CD14-positive monocyte (primary cell): Measurements from ENCODE around the gene PAPPA. TPM values are rescaled to one million over a fixed set of nuclear protein-coding genes. Genes with fewer than 3 reads are reported as not detected.

Experiments
- DNase-seq, 3 donors: peaks; one replicate each; pipeline ENCODE4 v3.0.0-alpha.2; 2011 to 2022
- H2AFZ ChIP-seq: 2 replicates; pipeline ENCODE4 v1.6.0; 2012; ENCODE audit warnings: mild to moderate bottlenecking, low read depth, low read length, inconsistent platforms; ENCODE audit not compliant: insufficient read depth, poor library complexity, severe bottlenecking
- H3K27ac ChIP-seq, 2 donors: 1 replicate in 1 of 2; 2 replicates in 1 of 2; pipeline ENCODE4 v1.5.1; 2012 to 2013; ENCODE audit warnings: low read length in 2 of 2, control low read depth in 1 of 2, inconsistent platforms in 1 of 2, low read depth in 1 of 2, mild to moderate bottlenecking in 1 of 2
- H3K27me3 ChIP-seq, 2 donors: one replicate each; pipeline versions ENCODE4 v1.6.0 to v1.6.1; 2011 to 2013; ENCODE audit warnings: low read length in 2 of 2; ENCODE audit not compliant: control insufficient read depth in 2 of 2, insufficient read depth in 2 of 2
- H3K36me3 ChIP-seq, 2 donors: replicated peaks in 1 of 2; 1 replicate in 1 of 2; 2 replicates in 1 of 2; pipeline versions ENCODE4 v1.5.1 to v1.6.1; 2012 to 2013; ENCODE audit warnings: low read length in 2 of 2, control low read depth in 1 of 2, inconsistent platforms in 1 of 2, mild to moderate bottlenecking in 1 of 2; ENCODE audit not compliant: insufficient read depth in 2 of 2, control insufficient read depth in 1 of 2
- H3K4me1 ChIP-seq, 2 donors: 1 replicate in 1 of 2; 2 replicates in 1 of 2; pipeline versions ENCODE4 v1.5.1 to v1.6.1; 2012 to 2013; ENCODE audit warnings: low read length in 2 of 2, control low read depth in 1 of 2, inconsistent platforms in 1 of 2, mild to moderate bottlenecking in 1 of 2, moderate library complexity in 1 of 2; ENCODE audit not compliant: insufficient read depth in 2 of 2, control insufficient read depth in 1 of 2
- H3K4me2 ChIP-seq: replicated peaks from 2 replicates; pipeline ENCODE3; 2012; ENCODE audit warnings: low read length, moderate library complexity, mild to moderate bottlenecking; ENCODE audit not compliant: poor library complexity, severe bottlenecking; ENCODE audit errors: extremely low read depth
- H3K4me3 ChIP-seq, 3 experiments: fragments of 200-600 bp in 1 of 3; sonication (generic) in 1 of 3; replicated peaks in 1 of 3; 1 replicate in 2 of 3; 2 replicates in 1 of 3; pipeline ENCODE4 v1.5.1; 2011 to 2013; ENCODE audit warnings: low read length in 3 of 3, mild to moderate bottlenecking in 3 of 3, control low read depth in 2 of 3, low read depth in 2 of 3, inconsistent platforms in 1 of 3, moderate library complexity in 1 of 3
- H3K79me2 ChIP-seq: 2 replicates; pipeline ENCODE4 v1.6.0; 2012; ENCODE audit warnings: mild to moderate bottlenecking, control low read depth, inconsistent platforms, low read length, moderate library complexity; ENCODE audit not compliant: insufficient read depth
- H3K9ac ChIP-seq: 2 replicates; pipeline ENCODE4 v1.6.0; 2017; ENCODE audit warnings: low read length, mild to moderate bottlenecking; ENCODE audit not compliant: insufficient read depth, poor library complexity, severe bottlenecking
- H3K9me3 ChIP-seq, 2 donors: replicated peaks in 1 of 2; 1 replicate in 1 of 2; 2 replicates in 1 of 2; pipeline versions ENCODE4 v1.5.1 to v1.6.1; 2012 to 2013; ENCODE audit warnings: low read length in 2 of 2, control low read depth in 1 of 2; ENCODE audit not compliant: control insufficient read depth in 1 of 2, insufficient read depth in 1 of 2
- H4K20me1 ChIP-seq: 2 replicates; pipeline ENCODE4 v1.6.0; 2012; ENCODE audit warnings: mild to moderate bottlenecking, low read length, control low read depth, moderate library complexity; ENCODE audit not compliant: insufficient read depth
- H3K27ac Mint-ChIP-seq, 7 donors: one replicate each; pipeline ENCODE4 v1.8.0; 2020; ENCODE audit warnings: mild to moderate bottlenecking in 7 of 7, mixed read lengths in 7 of 7, moderate library complexity in 6 of 7, inconsistent platforms in 2 of 7
- H3K27me3 Mint-ChIP-seq, 3 donors: one replicate each; pipeline ENCODE4 v1.8.0; 2021 to 2022; ENCODE audit warnings: low read depth in 3 of 3, mild to moderate bottlenecking in 3 of 3, mixed read lengths in 3 of 3, moderate library complexity in 3 of 3, inconsistent platforms in 1 of 3
- H3K36me3 Mint-ChIP-seq, 2 donors: one replicate each; pipeline ENCODE4 v1.8.0; 2020; ENCODE audit warnings: mixed read lengths in 2 of 2, inconsistent platforms in 1 of 2, mild to moderate bottlenecking in 1 of 2
- H3K4me1 Mint-ChIP-seq: one replicate; pipeline ENCODE4 v1.8.0; 2020; ENCODE audit warnings: mild to moderate bottlenecking, mixed read lengths
- H3K4me3 Mint-ChIP-seq, 2 donors: one replicate each; pipeline ENCODE4 v1.8.0; 2020; ENCODE audit warnings: mild to moderate bottlenecking in 2 of 2, mixed read lengths in 2 of 2, moderate library complexity in 1 of 2
- H3K9me3 Mint-ChIP-seq, 7 donors: one replicate each; pipeline ENCODE4 v1.8.0; 2020 to 2022; ENCODE audit warnings: mixed read lengths in 7 of 7, mild to moderate bottlenecking in 6 of 7, moderate library complexity in 6 of 7, inconsistent platforms in 2 of 7
- CTCF ChIP-seq: fragments of 200-600 bp; IDR thresholded peaks from one replicate; pipeline ENCODE4 v1.8.0; 2022; ENCODE audit warnings: antibody characterized with exemption, mild to moderate bottlenecking
- WGBS: methylation state at CpG from one replicate; pipeline ENCODE4 v1.1.5; 2013; ENCODE audit warnings: missing lambda C conversion rate; ENCODE audit not compliant: insufficient coverage; 5-methylcytosine and 5-hydroxymethylcytosine counted together
- intact Hi-C, 2 donors: fragments of 100-400 bp; cut with micrococcal nuclease; formaldehyde crosslinking; loops; one replicate each; pipeline versions ENCODE4 v1.15.0 to v1.15.1; 2023
- polyA plus RNA-seq, 3 donors: library from polyadenylated mRNA; depleted of rRNA in 1 of 3; unstranded in 2 of 3; stranded (reverse) in 1 of 3; fragments of 300-500 nt in 2 of 3; fragments of >200 nt in 1 of 3; fragmentation: Illumina TruSeq in 2 of 3; gene quantifications; 1 replicate in 2 of 3; 2 replicates in 1 of 3; pipeline ENCODE4 v1.2.3, GENCODE V29; 2012 to 2021

PAPPA gene
- polyA plus RNA-seq, 3 donors, result not detected

GRCh38 chr9:116149844-116150243 lies 3.7 kb upstream of the PAPPA start:
- Histone ChIP-seq H3K4me3 (no peak overlapping the region), H3K9ac (no peak overlapping the region), H3K79me2 (no peaks in the 10 kb centered on the region), H3K27ac (no peak overlapping the region), H2AFZ (no peak overlapping the region), H3K27me3 (peaks cover 42 to 45% of the 10 kb centered on the region in 2 donors), H4K20me1 (no peaks in the 10 kb centered on the region), H3K9me3 (peaks cover 0 to 9% of the 10 kb centered on the region in 2 donors), H3K36me3 (no peaks in the 10 kb centered on the region), H3K4me1 (no peaks in the 10 kb centered on the region), H3K4me2 (no peak overlapping the region)
- peak; percentile 10 for TF ChIP-seq CTCF
- intact Hi-C loops, result no loop called here
- Mint-ChIP-seq H3K9me3 (peaks cover 0 to 6% (median 0%) of the 10 kb centered on the region in 7 donors), H3K4me3 (no peak overlapping the region), H3K4me1 (no peaks in the 10 kb centered on the region), H3K27ac (no peak overlapping the region), H3K27me3 (peaks cover 43 to 47% (median 45%) of the 10 kb centered on the region in 3 donors), H3K36me3 (no peaks in the 10 kb centered on the region)
- DNase-seq, result no peak
- 25% methylated on average over 1 of the region's 4 CpGs for WGBS

- no peak overlapping the region for H3K27ac ChIP-seq
- no peak overlapping the region for H3K9ac ChIP-seq
- WGBS, result 59% methylated on average over 3 of the region's 4 CpGs
- Mint-ChIP-seq H3K4me1 (no peaks in the 10 kb centered on the region), H3K27ac (no peak overlapping the region), H3K27me3 (peaks cover 54 to 59% (median 57%) of the 10 kb centered on the region in 3 donors), H3K36me3 (peaks cover 0 to 3% of the 10 kb centered on the region in 2 donors), H3K9me3 (peaks cover 0 to 11% (median 5%) of the 10 kb centered on the region in 7 donors), H3K4me3 (no peak overlapping the region)
- H4K20me1 ChIP-seq, result no peaks in the 10 kb centered on the region
- no peak overlapping the region for H3K4me2 ChIP-seq
- intact Hi-C loops, result no loop called here
- no peak overlapping the region for H2AFZ ChIP-seq
- H3K27me3 ChIP-seq, result peaks cover 54 to 58% of the 10 kb centered on the region in 2 donors
- no peak for DNase-seq
- no peaks in the 10 kb centered on the region for H3K79me2 ChIP-seq
- H3K36me3 ChIP-seq, result no peaks in the 10 kb centered on the region
- H3K9me3 ChIP-seq, result peaks cover 0 to 14% of the 10 kb centered on the region in 2 donors
- no peak overlapping the region for H3K4me3 ChIP-seq
- no peaks in the 10 kb centered on the region for H3K4me1 ChIP-seq
- TF ChIP-seq CTCF, result no peak
Observed at GRCh38 chr9:116151199-116151598, 2.4 kb upstream of the PAPPA start.
